NT2/D1 (cell line): ENCODE measurements around the gene RGS3.

Experiments used
- DNase-seq: peaks from one replicate; pipeline ENCODE4 v3.0.0-alpha.2; 2011; ENCODE audit warnings: low read depth, low spot score
- H3K27me3 ChIP-seq: 2 replicates; pipeline ENCODE4 v1.6.0; 2011; ENCODE audit warnings: mild to moderate bottlenecking; ENCODE audit not compliant: insufficient read length, insufficient read depth
- H3K36me3 ChIP-seq: 2 replicates; pipeline ENCODE4 v1.6.1; 2011; ENCODE audit warnings: mild to moderate bottlenecking, low read length, mixed read lengths; ENCODE audit not compliant: insufficient read depth, insufficient read length
- H3K4me1 ChIP-seq: 2 replicates; pipeline ENCODE4 v1.5.1; 2011; ENCODE audit not compliant: insufficient read depth, insufficient read length
- H3K4me3 ChIP-seq: 2 replicates; pipeline ENCODE4 v1.5.1; 2011; ENCODE audit warnings: low read depth; ENCODE audit not compliant: insufficient read length
- H3K9ac ChIP-seq: 2 replicates; pipeline ENCODE4 v1.6.0; 2011; ENCODE audit warnings: low read depth; ENCODE audit not compliant: insufficient read length
- H3K9me3 ChIP-seq: 2 replicates; pipeline ENCODE4 v1.5.1; 2011; ENCODE audit warnings: mild to moderate bottlenecking, low read length; ENCODE audit not compliant: insufficient read depth
- SUZ12 ChIP-seq: IDR thresholded peaks from 2 replicates; pipeline ENCODE4 v1.6.1; 2011; ENCODE audit not compliant: insufficient read length, insufficient read depth; ENCODE audit errors: extremely low read depth
- YY1 ChIP-seq: IDR thresholded peaks from 2 replicates; pipeline ENCODE4 v1.6.1; 2011; ENCODE audit not compliant: insufficient read length, insufficient read depth
- ZNF274 ChIP-seq: IDR thresholded peaks from 2 replicates; pipeline ENCODE4 v1.6.1; 2011; ENCODE audit warnings: mild to moderate bottlenecking, low read depth, low read length

The RGS3 gene

GRCh38 chr9:113522858-113523257 lies 59.3 kb downstream of the RGS3 start:
- Histone ChIP-seq H3K4me3 (no peak overlapping the region), H3K9me3 (no peaks in the 10 kb centered on the region), H3K27me3 (no peaks in the 10 kb centered on the region), H3K9ac (no peak overlapping the region), H3K36me3 (peaks cover 10% of the 10 kb centered on the region), H3K4me1 (peaks cover 4% of the 10 kb centered on the region)
- DNase-seq = no peak
- TF ChIP-seq YY1 (no peak), SUZ12 (no peak), ZNF274 (no peak)

- Histone ChIP-seq H3K4me1 (peaks cover 4% of the 10 kb centered on the region), H3K27me3 (no peaks in the 10 kb centered on the region), H3K4me3 (no peak overlapping the region), H3K36me3 (peaks cover 5% of the 10 kb centered on the region), H3K9me3 (no peaks in the 10 kb centered on the region), H3K9ac (no peak overlapping the region)
- no peak for TF ChIP-seq ZNF274
- no peak for TF ChIP-seq YY1
- no peak for TF ChIP-seq SUZ12
- DNase-seq = no peak
Observed at GRCh38 chr9:113523421-113524141, 60.1 kb downstream of the RGS3 start.

- TF ChIP-seq YY1 (no peak), ZNF274 (no peak), SUZ12 (no peak)
- no peak overlapping the region for H3K9ac ChIP-seq
- peaks cover 4% of the 10 kb centered on the region for H3K4me1 ChIP-seq
- peaks cover 8% of the 10 kb centered on the region for H3K36me3 ChIP-seq
- no peak overlapping the region for H3K4me3 ChIP-seq
- H3K9me3 ChIP-seq = no peaks in the 10 kb centered on the region
- DNase-seq = no peak
- no peaks in the 10 kb centered on the region for H3K27me3 ChIP-seq
Observed at GRCh38 chr9:113524468-113524867, 60.9 kb downstream of the RGS3 start.

- Histone ChIP-seq H3K27me3 (no peaks in the 10 kb centered on the region), H3K4me1 (peaks cover 4% of the 10 kb centered on the region), H3K9ac (no peak overlapping the region), H3K36me3 (peaks cover 8% of the 10 kb centered on the region), H3K9me3 (no peaks in the 10 kb centered on the region), H3K4me3 (no peak overlapping the region)
- DNase-seq = no peak
- no peak for TF ChIP-seq ZNF274
- TF ChIP-seq YY1 = no peak
- no peak for TF ChIP-seq SUZ12
Observed at GRCh38 chr9:113525205-113525604, 61.7 kb downstream of the RGS3 start.

GRCh38 chr9:113525831-113526230 lies 62.3 kb downstream of the RGS3 start:
- no peak overlapping the region for H3K4me3 ChIP-seq
- H3K36me3 ChIP-seq = peaks cover 10% of the 10 kb centered on the region
- no peak for DNase-seq
- no peak for TF ChIP-seq YY1
- no peak for TF ChIP-seq SUZ12
- TF ChIP-seq ZNF274 = no peak
- no peaks in the 10 kb centered on the region for H3K9me3 ChIP-seq
- H3K27me3 ChIP-seq = no peaks in the 10 kb centered on the region
- no peak overlapping the region for H3K9ac ChIP-seq
- peaks cover 4% of the 10 kb centered on the region for H3K4me1 ChIP-seq

GRCh38 chr9:113526231-113526746 lies 62.8 kb downstream of the RGS3 start:
- DNase-seq = no peak
- H3K27me3 ChIP-seq = no peaks in the 10 kb centered on the region
- H3K9me3 ChIP-seq = no peaks in the 10 kb centered on the region
- no peak overlapping the region for H3K4me3 ChIP-seq
- no peak overlapping the region for H3K9ac ChIP-seq
- H3K36me3 ChIP-seq = peaks cover 14% of the 10 kb centered on the region
- H3K4me1 ChIP-seq = peaks cover 4% of the 10 kb centered on the region
- TF ChIP-seq ZNF274 = no peak
- no peak for TF ChIP-seq SUZ12
- no peak for TF ChIP-seq YY1

- Histone ChIP-seq H3K9ac (no peak overlapping the region), H3K36me3 (peaks cover 15% of the 10 kb centered on the region), H3K4me1 (peaks cover 4% of the 10 kb centered on the region), H3K9me3 (no peaks in the 10 kb centered on the region), H3K27me3 (no peaks in the 10 kb centered on the region), H3K4me3 (no peak overlapping the region)
- TF ChIP-seq SUZ12 (no peak), ZNF274 (no peak), YY1 (no peak)
- no peak for DNase-seq
Observed at GRCh38 chr9:113526841-113527240, 63.3 kb downstream of the RGS3 start.

- Histone ChIP-seq H3K4me3 (no peak overlapping the region), H3K9ac (no peak overlapping the region), H3K4me1 (peaks cover 4% of the 10 kb centered on the region), H3K27me3 (no peaks in the 10 kb centered on the region), H3K36me3 (peaks cover 11% of the 10 kb centered on the region), H3K9me3 (no peaks in the 10 kb centered on the region)
- no peak for DNase-seq
- TF ChIP-seq SUZ12 = no peak
- no peak for TF ChIP-seq YY1
- no peak for TF ChIP-seq ZNF274
Observed at GRCh38 chr9:113528088-113528487, 64.6 kb downstream of the RGS3 start.
